Measurements from ENCODE around the gene SLC39A11.

DNA sequence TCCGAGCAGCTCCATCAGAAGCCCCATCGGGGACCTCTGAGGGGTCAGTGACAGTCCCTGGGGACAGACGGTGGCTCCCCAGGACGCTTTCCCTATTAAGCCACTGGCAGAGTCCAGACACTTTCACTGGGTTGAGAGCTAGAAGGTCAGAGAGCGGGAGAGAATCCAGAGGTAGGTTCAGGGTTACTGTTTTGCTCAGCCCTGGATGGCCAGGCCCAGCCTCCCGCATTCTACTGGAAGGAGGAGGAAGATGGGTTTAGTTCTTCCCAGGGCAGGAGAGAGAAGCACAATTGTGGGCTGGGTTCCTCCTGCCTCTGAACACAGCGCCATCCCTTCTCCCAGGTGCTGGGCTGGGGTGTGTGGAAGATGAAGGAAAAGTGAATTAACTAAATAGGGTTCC is 452.8 kb downstream of the SLC39A11 start:
- TF ChIP-seq, protein P1, sequence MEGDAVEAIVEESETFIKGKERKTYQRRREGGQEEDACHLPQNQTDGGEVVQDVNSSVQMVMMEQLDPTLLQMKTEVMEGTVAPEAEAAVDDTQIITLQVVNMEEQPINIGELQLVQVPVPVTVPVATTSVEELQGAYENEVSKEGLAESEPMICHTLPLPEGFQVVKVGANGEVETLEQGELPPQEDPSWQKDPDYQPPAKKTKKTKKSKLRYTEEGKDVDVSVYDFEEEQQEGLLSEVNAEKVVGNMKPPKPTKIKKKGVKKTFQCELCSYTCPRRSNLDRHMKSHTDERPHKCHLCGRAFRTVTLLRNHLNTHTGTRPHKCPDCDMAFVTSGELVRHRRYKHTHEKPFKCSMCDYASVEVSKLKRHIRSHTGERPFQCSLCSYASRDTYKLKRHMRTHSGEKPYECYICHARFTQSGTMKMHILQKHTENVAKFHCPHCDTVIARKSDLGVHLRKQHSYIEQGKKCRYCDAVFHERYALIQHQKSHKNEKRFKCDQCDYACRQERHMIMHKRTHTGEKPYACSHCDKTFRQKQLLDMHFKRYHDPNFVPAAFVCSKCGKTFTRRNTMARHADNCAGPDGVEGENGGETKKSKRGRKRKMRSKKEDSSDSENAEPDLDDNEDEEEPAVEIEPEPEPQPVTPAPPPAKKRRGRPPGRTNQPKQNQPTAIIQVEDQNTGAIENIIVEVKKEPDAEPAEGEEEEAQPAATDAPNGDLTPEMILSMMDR (IDR thresholded peaks at IDR 0.05) = no peak
- no peak for TF ChIP-seq POLR2A (IDR thresholded peaks at IDR 0.05)

Measured in esophagus squamous epithelium (tissue), 4 donors.